NCI-H1436 (cell line): ENCODE data around the gene SCD.

Experiments
- DNase-seq: peaks from one replicate; lab custom pipeline; 2025; lab: John Stamatoyannopoulos, UW

The SCD gene

GRCh38 chr10:100340948-100341847 lies 5.8 kb upstream of the SCD start:
- DNase-seq, result no peak

GRCh38 chr10:100341953-100342626 lies 4.9 kb upstream of the SCD start:
- DNase-seq, result peak; percentile 53

GRCh38 chr10:100342627-100342972 lies 4.4 kb upstream of the SCD start:
- DNase-seq, result no peak

GRCh38 chr10:100344241-100344788 lies 2.7 kb upstream of the SCD start:
- DNase-seq, result no peak

GRCh38 chr10:100345570-100346330 lies 1.3 kb upstream of the SCD start:
- DNase-seq, result no peak

- DNase-seq, result peak; percentile 79
These were observed 675 bp upstream of the SCD start for GRCh38 chr10:100346351-100346764.

- DNase-seq, result no peak
These were observed 649 bp downstream of the SCD start for GRCh38 chr10:100347568-100348195.

GRCh38 chr10:100348389-100348927 lies 1.4 kb downstream of the SCD start:
- no peak for DNase-seq

GRCh38 chr10:100349087-100349486 lies 2.1 kb downstream of the SCD start:
- no peak for DNase-seq

- DNase-seq, result no peak
These were observed 2.6 kb downstream of the SCD start for GRCh38 chr10:100349672-100350071.

- no peak for DNase-seq
These were observed 4.0 kb downstream of the SCD start for GRCh38 chr10:100350914-100351485.

- no peak for DNase-seq
These were observed 6.9 kb downstream of the SCD start for GRCh38 chr10:100353770-100354485.

- no peak for DNase-seq
These were observed 8.1 kb downstream of the SCD start for GRCh38 chr10:100355086-100355485.

- no peak for DNase-seq
These were observed 9.3 kb downstream of the SCD start for GRCh38 chr10:100356067-100357017.

GRCh38 chr10:100357059-100357858 lies 10.2 kb downstream of the SCD start:
- no peak for DNase-seq

GRCh38 chr10:100359030-100359432 lies 12.0 kb downstream of the SCD start:
- no peak for DNase-seq

- DNase-seq, result no peak
These were observed 12.6 kb downstream of the SCD start for GRCh38 chr10:100359529-100360150.

GRCh38 chr10:100360234-100360633 lies 13.2 kb downstream of the SCD start:
- no peak for DNase-seq
